ENCODE measurements around the gene GDF11.
A peak's percentile ranks its signal among the peaks of the same experiment; 100 is the strongest.

GDF11 gene

GRCh38 chr12:55705782-55706402 is 37.0 kb upstream of the GDF11 start (continued):
- TF ChIP-seq, protein P1, sequence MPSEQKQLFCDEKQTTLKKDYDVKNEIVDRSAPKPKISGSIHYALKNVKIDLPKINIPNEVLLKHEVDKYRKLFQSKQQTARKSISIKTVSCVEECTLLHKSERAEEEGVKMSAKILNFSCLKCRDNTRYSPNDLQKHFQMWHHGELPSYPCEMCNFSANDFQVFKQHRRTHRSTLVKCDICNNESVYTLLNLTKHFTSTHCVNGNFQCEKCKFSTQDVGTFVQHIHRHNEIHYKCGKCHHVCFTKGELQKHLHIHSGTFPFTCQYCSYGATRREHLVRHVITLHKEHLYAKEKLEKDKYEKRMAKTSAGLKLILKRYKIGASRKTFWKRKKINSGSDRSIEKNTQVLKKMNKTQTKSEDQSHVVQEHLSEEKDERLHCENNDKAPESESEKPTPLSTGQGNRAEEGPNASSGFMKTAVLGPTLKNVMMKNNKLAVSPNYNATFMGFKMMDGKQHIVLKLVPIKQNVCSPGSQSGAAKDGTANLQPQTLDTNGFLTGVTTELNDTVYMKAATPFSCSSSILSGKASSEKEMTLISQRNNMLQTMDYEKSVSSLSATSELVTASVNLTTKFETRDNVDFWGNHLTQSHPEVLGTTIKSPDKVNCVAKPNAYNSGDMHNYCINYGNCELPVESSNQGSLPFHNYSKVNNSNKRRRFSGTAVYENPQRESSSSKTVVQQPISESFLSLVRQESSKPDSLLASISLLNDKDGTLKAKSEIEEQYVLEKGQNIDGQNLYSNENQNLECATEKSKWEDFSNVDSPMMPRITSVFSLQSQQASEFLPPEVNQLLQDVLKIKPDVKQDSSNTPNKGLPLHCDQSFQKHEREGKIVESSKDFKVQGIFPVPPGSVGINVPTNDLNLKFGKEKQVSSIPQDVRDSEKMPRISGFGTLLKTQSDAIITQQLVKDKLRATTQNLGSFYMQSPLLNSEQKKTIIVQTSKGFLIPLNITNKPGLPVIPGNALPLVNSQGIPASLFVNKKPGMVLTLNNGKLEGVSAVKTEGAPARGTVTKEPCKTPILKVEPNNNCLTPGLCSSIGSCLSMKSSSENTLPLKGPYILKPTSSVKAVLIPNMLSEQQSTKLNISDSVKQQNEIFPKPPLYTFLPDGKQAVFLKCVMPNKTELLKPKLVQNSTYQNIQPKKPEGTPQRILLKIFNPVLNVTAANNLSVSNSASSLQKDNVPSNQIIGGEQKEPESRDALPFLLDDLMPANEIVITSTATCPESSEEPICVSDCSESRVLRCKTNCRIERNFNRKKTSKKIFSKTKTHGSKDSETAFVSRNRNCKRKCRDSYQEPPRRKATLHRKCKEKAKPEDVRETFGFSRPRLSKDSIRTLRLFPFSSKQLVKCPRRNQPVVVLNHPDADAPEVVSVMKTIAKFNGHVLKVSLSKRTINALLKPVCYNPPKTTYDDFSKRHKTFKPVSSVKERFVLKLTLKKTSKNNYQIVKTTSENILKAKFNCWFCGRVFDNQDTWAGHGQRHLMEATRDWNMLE (tag by site-specific recombination; conservative IDR thresholded peaks at IDR 0.05; ENCODE audit: low read depth), result no peak
- TF ChIP-seq, protein P2, sequence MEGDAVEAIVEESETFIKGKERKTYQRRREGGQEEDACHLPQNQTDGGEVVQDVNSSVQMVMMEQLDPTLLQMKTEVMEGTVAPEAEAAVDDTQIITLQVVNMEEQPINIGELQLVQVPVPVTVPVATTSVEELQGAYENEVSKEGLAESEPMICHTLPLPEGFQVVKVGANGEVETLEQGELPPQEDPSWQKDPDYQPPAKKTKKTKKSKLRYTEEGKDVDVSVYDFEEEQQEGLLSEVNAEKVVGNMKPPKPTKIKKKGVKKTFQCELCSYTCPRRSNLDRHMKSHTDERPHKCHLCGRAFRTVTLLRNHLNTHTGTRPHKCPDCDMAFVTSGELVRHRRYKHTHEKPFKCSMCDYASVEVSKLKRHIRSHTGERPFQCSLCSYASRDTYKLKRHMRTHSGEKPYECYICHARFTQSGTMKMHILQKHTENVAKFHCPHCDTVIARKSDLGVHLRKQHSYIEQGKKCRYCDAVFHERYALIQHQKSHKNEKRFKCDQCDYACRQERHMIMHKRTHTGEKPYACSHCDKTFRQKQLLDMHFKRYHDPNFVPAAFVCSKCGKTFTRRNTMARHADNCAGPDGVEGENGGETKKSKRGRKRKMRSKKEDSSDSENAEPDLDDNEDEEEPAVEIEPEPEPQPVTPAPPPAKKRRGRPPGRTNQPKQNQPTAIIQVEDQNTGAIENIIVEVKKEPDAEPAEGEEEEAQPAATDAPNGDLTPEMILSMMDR (tag by site-specific recombination; IDR thresholded peaks at IDR 0.05), result peak; percentile 70
- TF ChIP-seq ZBTB8A (tag by site-specific recombination; IDR thresholded peaks at IDR 0.05) (no peak), YY2 (tag by site-specific recombination; IDR thresholded peaks at IDR 0.05) (no peak), ZFHX2 (tag by site-specific recombination; conservative IDR thresholded peaks at IDR 0.05) (no peak), ZNF423 (tag by site-specific recombination; IDR thresholded peaks at IDR 0.05) (no peak), ZNF76 (tag by site-specific recombination; IDR thresholded peaks at IDR 0.05; ENCODE audit: borderline replicate concordance, low read depth) (peak; percentile 44; the same call in 1 of the 2 replicates), MEIS1 (CRISPR knock-in tag; IDR thresholded peaks at IDR 0.05; ENCODE audit: borderline replicate concordance) (no peak), TCF7L2 (IDR thresholded peaks at IDR 0.05; ENCODE audit: borderline replicate concordance, low read depth, low read length) (no peak)
- TF ChIP-seq, protein P3, sequence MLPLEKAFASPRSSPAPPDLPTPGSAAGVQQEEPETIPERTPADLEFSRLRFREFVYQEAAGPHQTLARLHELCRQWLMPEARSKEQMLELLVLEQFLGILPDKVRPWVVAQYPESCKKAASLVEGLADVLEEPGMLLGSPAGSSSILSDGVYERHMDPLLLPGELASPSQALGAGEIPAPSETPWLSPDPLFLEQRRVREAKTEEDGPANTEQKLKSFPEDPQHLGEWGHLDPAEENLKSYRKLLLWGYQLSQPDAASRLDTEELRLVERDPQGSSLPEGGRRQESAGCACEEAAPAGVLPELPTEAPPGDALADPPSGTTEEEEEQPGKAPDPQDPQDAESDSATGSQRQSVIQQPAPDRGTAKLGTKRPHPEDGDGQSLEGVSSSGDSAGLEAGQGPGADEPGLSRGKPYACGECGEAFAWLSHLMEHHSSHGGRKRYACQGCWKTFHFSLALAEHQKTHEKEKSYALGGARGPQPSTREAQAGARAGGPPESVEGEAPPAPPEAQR (tag by site-specific recombination; IDR thresholded peaks at IDR 0.05), result no peak

- peak overlapping the region; percentile 48 for H3K4me3 ChIP-seq (ENCODE audit: low read depth, low read length)
- CTCF ChIA-PET, result interaction anchor here (0.6 to 3.5 kb wide), 15 partner anchors 9 to 750 kb away, joined by 3 to 21 read pairs (median 6); partner anchors contain the start of genes BLOC1S1, CD63 and RDH5
Measured at GRCh38 chr12:55706568-55707218, 36.2 kb upstream of the GDF11 start.

More at GRCh38 chr12:55706568-55707218, 36.2 kb upstream of the GDF11 start:
- no peaks in the 10 kb centered on the region for H3K9me3 ChIP-seq (ENCODE audit: control insufficient read depth, insufficient read depth, low read depth, low read length)
- TF ChIP-seq ZNF701 (tag by site-specific recombination; IDR thresholded peaks at IDR 0.05) (no peak), EGR2 (tag by site-specific recombination; IDR thresholded peaks at IDR 0.05; ENCODE audit: low read depth) (no peak), OVOL3 (tag by site-specific recombination; IDR thresholded peaks at IDR 0.05) (no peak), ZNF37A (tag by site-specific recombination; IDR thresholded peaks at IDR 0.05) (no peak), ZSCAN5A (tag by site-specific recombination; IDR thresholded peaks at IDR 0.05) (no peak), ZNF138 (tag by site-specific recombination; IDR thresholded peaks at IDR 0.05; ENCODE audit: borderline replicate concordance) (no peak)
- TF ChIP-seq, protein P3 (tag by site-specific recombination; IDR thresholded peaks at IDR 0.05), result no peak
- H3K36me3 ChIP-seq (ENCODE audit: control insufficient read depth in 2 of 2, insufficient read depth in 1 of 2, low read length in 2 of 2), result no peaks in the 10 kb centered on the region
- no peak overlapping the region for H3K27ac ChIP-seq (ENCODE audit: extremely low read depth, low read depth, low read length)
- POLR2A ChIA-PET, result interaction anchor here (0.6 to 2.4 kb wide), 11 partner anchors 10 to 267 kb away, joined by 3 to 12 read pairs (median 4); partner anchors contain the start of genes CD63, ORMDL2, RAB5B and SARNP
- no peaks in the 10 kb centered on the region; the same call in 1 of the 2 replicates for H3K4me1 ChIP-seq (ENCODE audit: control insufficient read depth, insufficient read depth, low read length)
